ENCODE data around the gene CCDC66. TPM values are rescaled to one million over a fixed set of nuclear protein-coding genes. Genes with fewer than 3 reads are reported as not detected.

CCDC66 gene
- total RNA-seq = 21.3 and 34.6 TPM in 2 replicates

GRCh38 chr3:56556908-56557830 lies at the start of gene CCDC66:
TSS of gene CCDC66 (plus strand) at chr3:56557175. CDS start at chr3:56557243, 68 bp downstream.

Other genes starting within 250 kb of the CCDC66 start
- gene ERC2, start 88.7 kb upstream of the CCDC66 start, total RNA-seq = under 0.01 and 0.20 TPM in 2 replicates
- gene TASOR, start 126.1 kb downstream of the CCDC66 start, total RNA-seq = 43.0 and 60.4 TPM in 2 replicates
- 2.7 and 7.7 TPM in 2 replicates for gene ARHGEF3, start 244.8 kb downstream of the CCDC66 start, total RNA-seq

All from subcutaneous preadipocyte (primary cell).